Measurements from ENCODE around the gene SLC5A6.

SLC5A6 gene

DNA sequence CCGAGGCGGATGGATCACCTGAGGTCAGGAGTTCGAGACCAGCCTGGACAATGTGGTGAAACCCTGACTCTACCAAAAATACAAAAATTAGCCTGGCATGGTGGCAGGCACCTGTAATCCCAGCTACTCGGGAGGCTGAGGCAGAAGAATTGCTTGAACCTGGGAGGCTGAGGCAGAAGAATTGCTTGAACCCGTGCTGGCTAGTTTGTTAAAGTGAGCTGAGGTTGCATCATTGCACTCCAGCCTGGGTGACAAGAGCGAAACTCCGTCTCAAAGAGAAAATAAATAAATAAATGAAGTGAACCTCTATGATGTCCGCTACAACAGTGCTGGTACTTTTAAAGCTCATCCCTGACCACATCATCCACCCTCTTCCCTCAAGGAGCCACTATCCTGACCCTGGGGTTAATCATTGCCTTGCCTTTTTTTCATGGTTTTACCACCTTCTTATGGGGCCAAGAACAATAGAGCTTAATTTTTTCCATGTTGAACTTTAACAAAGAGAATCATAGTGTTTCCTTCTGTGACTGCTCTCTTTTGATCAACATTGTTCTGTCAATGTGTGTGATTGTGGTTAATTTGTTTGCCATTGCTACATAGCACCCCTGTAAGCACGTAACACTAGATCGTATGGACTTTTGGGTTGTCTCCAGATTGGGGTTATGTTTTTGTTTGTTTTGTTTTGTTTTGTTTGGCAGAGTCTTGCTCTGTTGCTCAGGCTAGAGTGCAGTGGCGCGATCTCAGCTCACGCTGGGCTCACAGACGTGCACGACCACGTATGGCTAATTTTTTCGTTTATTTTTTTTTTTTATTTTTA, 17.3 kb downstream of the SLC5A6 start:
- TF ChIP-seq SUZ12 (IDR thresholded peaks at IDR 0.05; ENCODE audit: extremely low read depth, insufficient read depth, insufficient read length), result no peak
- no peak for TF ChIP-seq ZNF274 (IDR thresholded peaks at IDR 0.05; ENCODE audit: low read depth, low read length)
- TF ChIP-seq YY1 (IDR thresholded peaks at IDR 0.05; ENCODE audit: insufficient read depth, insufficient read length), result no peak
- Histone ChIP-seq H3K4me1 (ENCODE audit: insufficient read depth, insufficient read length) (no peaks in the 10 kb centered on the region), H3K9me3 (ENCODE audit: insufficient read depth, low read length) (no peaks in the 10 kb centered on the region), H3K36me3 (ENCODE audit: insufficient read depth, insufficient read length, low read length) (peaks cover 10% of the 10 kb centered on the region), H3K27me3 (ENCODE audit: insufficient read depth, insufficient read length) (no peaks in the 10 kb centered on the region), H3K9ac (ENCODE audit: insufficient read length, low read depth) (no peak overlapping the region), H3K4me3 (ENCODE audit: insufficient read length, low read depth) (no peak overlapping the region)
- no peak for DNase-seq (ENCODE audit: low read depth, low spot score)

DNA sequence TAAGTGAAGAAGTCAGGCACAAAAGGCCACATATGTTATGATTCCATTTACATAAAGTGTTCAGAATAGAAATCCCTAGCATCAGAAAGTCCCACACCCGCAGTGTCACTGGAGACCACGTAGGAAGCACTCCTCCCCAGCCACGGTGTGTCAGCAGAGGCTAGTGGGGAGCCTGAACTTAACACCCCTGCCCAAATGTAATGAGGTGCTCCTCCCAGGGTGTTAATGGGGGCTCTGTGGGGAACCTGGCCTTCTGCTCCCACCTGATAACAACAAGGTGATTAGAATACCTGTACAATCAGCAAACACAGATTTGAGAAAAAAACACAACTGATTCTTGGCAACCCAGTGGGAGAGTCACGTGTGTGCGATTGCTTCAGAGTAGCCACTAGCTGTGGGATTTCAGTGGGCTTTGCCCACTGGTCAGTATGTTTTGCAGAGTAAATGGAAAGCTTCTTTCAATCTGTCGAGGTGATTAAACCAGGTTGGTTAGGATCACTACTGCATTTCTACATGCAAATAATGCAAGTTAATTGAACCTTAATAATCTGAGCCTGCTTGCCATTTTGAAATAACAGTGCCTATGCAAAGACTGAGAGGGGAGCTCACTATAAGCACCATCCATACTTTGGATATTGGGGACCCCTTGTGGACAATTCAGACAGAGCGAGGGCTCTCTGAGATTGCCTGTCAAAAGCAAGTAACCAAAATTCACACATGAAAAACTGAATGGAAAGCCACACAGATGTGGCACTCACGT, 20.8 kb downstream of the SLC5A6 start:
- Histone ChIP-seq H3K4me3 (ENCODE audit: insufficient read length, low read depth) (no peak overlapping the region), H3K27me3 (ENCODE audit: insufficient read depth, insufficient read length) (no peaks in the 10 kb centered on the region), H3K4me1 (ENCODE audit: insufficient read depth, insufficient read length) (no peaks in the 10 kb centered on the region), H3K9ac (ENCODE audit: insufficient read length, low read depth) (no peak overlapping the region), H3K36me3 (ENCODE audit: insufficient read depth, insufficient read length, low read length) (no peaks in the 10 kb centered on the region), H3K9me3 (ENCODE audit: insufficient read depth, low read length) (no peaks in the 10 kb centered on the region)
- peak; percentile 43 for DNase-seq (ENCODE audit: low read depth, low spot score)
- TF ChIP-seq YY1 (IDR thresholded peaks at IDR 0.05; ENCODE audit: insufficient read depth, insufficient read length), result no peak
- TF ChIP-seq ZNF274 (IDR thresholded peaks at IDR 0.05; ENCODE audit: low read depth, low read length), result no peak
- no peak for TF ChIP-seq SUZ12 (IDR thresholded peaks at IDR 0.05; ENCODE audit: extremely low read depth, insufficient read depth, insufficient read length)

GRCh38 chr2:27189989-27190388, 22.1 kb downstream of the SLC5A6 start:
- TF ChIP-seq SUZ12 (IDR thresholded peaks at IDR 0.05; ENCODE audit: extremely low read depth, insufficient read depth, insufficient read length) (no peak), ZNF274 (IDR thresholded peaks at IDR 0.05; ENCODE audit: low read depth, low read length) (no peak), YY1 (IDR thresholded peaks at IDR 0.05; ENCODE audit: insufficient read depth, insufficient read length) (no peak)
- no peaks in the 10 kb centered on the region for H3K27me3 ChIP-seq (ENCODE audit: insufficient read depth, insufficient read length)
- H3K4me1 ChIP-seq (ENCODE audit: insufficient read depth, insufficient read length), result no peaks in the 10 kb centered on the region
- DNase-seq (ENCODE audit: low read depth, low spot score), result no peak
- no peaks in the 10 kb centered on the region for H3K9me3 ChIP-seq (ENCODE audit: insufficient read depth, low read length)
- H3K36me3 ChIP-seq (ENCODE audit: insufficient read depth, insufficient read length, low read length), result no peaks in the 10 kb centered on the region
- H3K4me3 ChIP-seq (ENCODE audit: insufficient read length, low read depth), result no peak overlapping the region
- no peak overlapping the region for H3K9ac ChIP-seq (ENCODE audit: insufficient read length, low read depth)

DNA sequence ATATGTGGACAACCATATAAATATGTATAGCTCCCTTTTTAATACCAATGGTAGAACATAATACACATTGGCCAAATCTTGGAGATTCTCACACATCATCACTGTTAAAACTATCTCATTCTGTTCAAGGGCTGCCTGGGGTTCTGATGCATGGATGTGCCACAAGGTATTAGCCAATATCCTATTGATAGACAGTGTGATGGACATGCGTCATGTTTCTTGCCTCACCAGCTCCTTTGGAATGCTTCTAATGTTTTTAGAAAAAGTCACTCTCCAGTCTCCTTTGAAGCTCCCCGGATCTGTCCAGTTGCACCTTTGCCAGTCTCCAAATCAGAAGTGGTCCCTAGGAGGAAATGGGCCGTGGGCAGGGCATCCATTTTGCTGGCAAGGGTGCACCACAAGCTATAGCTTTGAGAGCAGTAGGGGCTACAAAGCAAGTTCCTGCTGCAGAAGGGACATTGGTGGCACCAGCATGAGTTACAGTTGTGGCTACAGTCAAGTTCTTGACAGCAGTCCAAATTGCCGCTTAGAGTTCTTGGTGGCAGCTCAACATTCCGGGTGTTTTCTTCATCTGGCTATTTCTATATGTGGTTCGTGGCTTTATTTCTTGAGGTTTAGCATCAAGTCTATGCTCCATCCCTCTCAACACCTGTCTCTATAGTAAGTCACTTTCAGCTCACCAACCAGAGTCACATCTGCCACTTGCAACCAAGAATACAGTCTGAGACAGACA, 25.3 kb downstream of the SLC5A6 start:
- Histone ChIP-seq H3K4me3 (ENCODE audit: insufficient read length, low read depth) (no peak overlapping the region), H3K9ac (ENCODE audit: insufficient read length, low read depth) (no peak overlapping the region), H3K27me3 (ENCODE audit: insufficient read depth, insufficient read length) (no peaks in the 10 kb centered on the region), H3K9me3 (ENCODE audit: insufficient read depth, low read length) (no peaks in the 10 kb centered on the region), H3K36me3 (ENCODE audit: insufficient read depth, insufficient read length, low read length) (no peaks in the 10 kb centered on the region), H3K4me1 (ENCODE audit: insufficient read depth, insufficient read length) (no peaks in the 10 kb centered on the region)
- TF ChIP-seq ZNF274 (IDR thresholded peaks at IDR 0.05; ENCODE audit: low read depth, low read length) (no peak), YY1 (IDR thresholded peaks at IDR 0.05; ENCODE audit: insufficient read depth, insufficient read length) (no peak), SUZ12 (IDR thresholded peaks at IDR 0.05; ENCODE audit: extremely low read depth, insufficient read depth, insufficient read length) (no peak)
- no peak for DNase-seq (ENCODE audit: low read depth, low spot score)

GRCh38 chr2:27185331-27186026, 26.6 kb downstream of the SLC5A6 start:
- DNase-seq (ENCODE audit: low read depth, low spot score), result no peak
- no peaks in the 10 kb centered on the region for H3K36me3 ChIP-seq (ENCODE audit: insufficient read depth, insufficient read length, low read length)
- H3K9ac ChIP-seq (ENCODE audit: insufficient read length, low read depth), result no peak overlapping the region
- no peaks in the 10 kb centered on the region for H3K27me3 ChIP-seq (ENCODE audit: insufficient read depth, insufficient read length)
- no peaks in the 10 kb centered on the region for H3K9me3 ChIP-seq (ENCODE audit: insufficient read depth, low read length)
- TF ChIP-seq ZNF274 (IDR thresholded peaks at IDR 0.05; ENCODE audit: low read depth, low read length), result no peak
- H3K4me3 ChIP-seq (ENCODE audit: insufficient read length, low read depth), result no peak overlapping the region
- H3K4me1 ChIP-seq (ENCODE audit: insufficient read depth, insufficient read length), result no peaks in the 10 kb centered on the region

DNA sequence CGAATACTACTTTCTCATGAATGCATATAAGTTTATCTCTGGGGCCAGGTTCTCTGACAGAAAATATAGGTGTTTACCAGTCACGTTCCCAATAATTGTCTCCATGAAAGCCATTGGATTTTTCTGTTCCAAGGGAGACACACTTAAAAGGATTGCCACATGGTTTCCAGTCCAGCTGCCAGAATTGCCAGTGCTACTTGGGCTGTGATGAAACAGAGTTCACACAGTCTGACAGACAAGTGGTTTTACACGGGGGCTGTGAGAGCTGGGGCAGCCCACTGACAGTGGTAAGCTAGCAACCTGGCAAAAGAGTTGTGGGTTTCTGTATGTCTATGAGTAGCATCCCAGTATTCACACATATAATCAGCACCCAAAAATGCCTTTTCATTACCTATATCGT, 28.0 kb downstream of the SLC5A6 start:
- no peaks in the 10 kb centered on the region for H3K9me3 ChIP-seq (ENCODE audit: insufficient read depth, low read length)
- no peaks in the 10 kb centered on the region for H3K36me3 ChIP-seq (ENCODE audit: insufficient read depth, insufficient read length, low read length)
- H3K4me1 ChIP-seq (ENCODE audit: insufficient read depth, insufficient read length), result no peaks in the 10 kb centered on the region
- TF ChIP-seq YY1 (IDR thresholded peaks at IDR 0.05; ENCODE audit: insufficient read depth, insufficient read length) (no peak), ZNF274 (IDR thresholded peaks at IDR 0.05; ENCODE audit: low read depth, low read length) (no peak), SUZ12 (IDR thresholded peaks at IDR 0.05; ENCODE audit: extremely low read depth, insufficient read depth, insufficient read length) (no peak)
- no peak for DNase-seq (ENCODE audit: low read depth, low spot score)
- no peak overlapping the region for H3K9ac ChIP-seq (ENCODE audit: insufficient read length, low read depth)
- H3K4me3 ChIP-seq (ENCODE audit: insufficient read length, low read depth), result no peak overlapping the region
- H3K27me3 ChIP-seq (ENCODE audit: insufficient read depth, insufficient read length), result no peaks in the 10 kb centered on the region

Measured in NT2/D1 (cell line).